Measurements from ENCODE around the gene ADTRP.

ADTRP gene

GRCh38 chr6:11779329-11780096, 910 bp upstream of the ADTRP start:
- Histone ChIP-seq H3K4me3 (ENCODE audit: low read depth, low read length) (no peak overlapping the region), H3K36me3 (replicated peaks) (no peaks in the 10 kb centered on the region), H3K27ac (no peak overlapping the region), H3K27me3 (replicated peaks) (no peaks in the 10 kb centered on the region)
- TF ChIP-seq CTCF (IDR thresholded peaks at IDR 0.05; ENCODE audit: low read depth, low read length, missing control alignments), result no peak
- no peak for DNase-seq
- in situ Hi-C loops (cut with HindIII; ENCODE audit: low pct_ligation_motif_present, low sequenced_read_pairs), result no loop called here

DNA sequence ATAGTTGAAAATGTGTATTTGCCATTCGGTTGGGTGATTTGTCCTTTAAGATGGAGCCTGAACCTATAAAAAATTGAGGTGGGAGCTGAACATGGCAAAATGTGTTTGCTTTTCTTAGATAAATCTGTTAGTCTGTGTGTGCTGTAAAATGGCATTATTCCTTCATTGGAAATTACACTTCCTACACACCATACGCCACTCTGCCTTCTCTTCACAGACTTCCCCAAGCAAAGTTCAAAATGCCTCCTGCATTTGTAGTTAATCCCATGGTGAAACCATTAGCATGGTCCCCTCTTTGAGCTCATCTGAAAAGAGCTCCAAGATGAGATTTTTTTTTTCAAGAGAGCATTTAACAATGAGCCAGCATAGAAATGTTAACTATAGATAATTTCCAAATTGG, 567 bp downstream of the ADTRP start:
- Histone ChIP-seq H3K36me3 (replicated peaks) (no peaks in the 10 kb centered on the region), H3K4me3 (ENCODE audit: low read depth, low read length) (no peak overlapping the region), H3K27me3 (replicated peaks) (no peaks in the 10 kb centered on the region), H3K27ac (no peak overlapping the region)
- no peak for TF ChIP-seq CTCF (IDR thresholded peaks at IDR 0.05; ENCODE audit: low read depth, low read length, missing control alignments)
- in situ Hi-C loops (cut with HindIII; ENCODE audit: low pct_ligation_motif_present, low sequenced_read_pairs), result no loop called here
- DNase-seq, result no peak

- Histone ChIP-seq H3K36me3 (replicated peaks) (no peaks in the 10 kb centered on the region), H3K27me3 (replicated peaks) (no peaks in the 10 kb centered on the region), H3K4me3 (ENCODE audit: low read depth, low read length) (no peak overlapping the region), H3K27ac (no peak overlapping the region)
- TF ChIP-seq CTCF (IDR thresholded peaks at IDR 0.05; ENCODE audit: low read depth, low read length, missing control alignments), result no peak
- DNase-seq, result no peak
- in situ Hi-C loops (cut with HindIII; ENCODE audit: low pct_ligation_motif_present, low sequenced_read_pairs), result no loop called here
Measured at GRCh38 chr6:11775791-11776409, 2.7 kb downstream of the ADTRP start.

DNA sequence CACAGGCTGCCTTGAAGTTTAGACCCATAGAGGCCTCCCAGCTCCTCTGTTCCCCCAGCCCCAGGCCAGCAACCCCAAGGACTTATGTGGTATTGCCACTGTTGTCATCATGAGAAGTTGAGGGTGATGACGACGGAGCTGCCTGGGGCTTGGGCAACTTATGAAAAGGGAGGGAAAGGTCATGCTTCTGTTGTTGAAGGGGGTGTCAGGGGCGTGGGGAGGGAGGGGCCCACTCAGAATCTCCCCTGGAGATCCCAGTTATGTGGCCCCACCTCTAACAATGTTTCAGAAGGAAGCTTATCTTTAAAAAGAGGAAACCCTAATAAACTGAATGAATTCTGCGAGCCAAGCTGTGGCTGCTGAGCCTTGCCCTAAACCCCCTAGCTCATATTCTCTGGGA, 4.2 kb downstream of the ADTRP start:
- H3K4me3 ChIP-seq (ENCODE audit: low read depth, low read length), result no peak overlapping the region
- no peak for TF ChIP-seq CTCF (IDR thresholded peaks at IDR 0.05; ENCODE audit: low read depth, low read length, missing control alignments)
- in situ Hi-C loops (cut with HindIII; ENCODE audit: low pct_ligation_motif_present, low sequenced_read_pairs), result loop anchor here (25.0 kb wide), 1 partner anchor 238 kb away; the partner anchor contains the start of gene HIVEP1
- no peaks in the 10 kb centered on the region for H3K36me3 ChIP-seq (replicated peaks)
- no peaks in the 10 kb centered on the region for H3K27me3 ChIP-seq (replicated peaks)
- DNase-seq, result no peak
- no peak overlapping the region for H3K27ac ChIP-seq

GRCh38 chr6:11773581-11773980, 5.0 kb downstream of the ADTRP start:
- Histone ChIP-seq H3K27me3 (replicated peaks) (no peaks in the 10 kb centered on the region), H3K4me3 (ENCODE audit: low read depth, low read length) (no peak overlapping the region), H3K27ac (no peak overlapping the region), H3K36me3 (replicated peaks) (no peaks in the 10 kb centered on the region)
- in situ Hi-C loops (cut with HindIII; ENCODE audit: low pct_ligation_motif_present, low sequenced_read_pairs), result loop anchor here (25.0 kb wide), 1 partner anchor 239 kb away; the partner anchor contains the start of gene HIVEP1
- no peak for TF ChIP-seq CTCF (IDR thresholded peaks at IDR 0.05; ENCODE audit: low read depth, low read length, missing control alignments)
- DNase-seq, result no peak

Data from brain microvascular endothelial cell (primary cell).